IMR-90 (cell line): ENCODE measurements around the gene RND1. TPM values are rescaled to one million over a fixed set of nuclear protein-coding genes. Genes with fewer than 3 reads are reported as not detected.

ENCODE experiments used
- ATAC-seq: fragments of 200-7000 bp; cut with Tn5 transposase; 2 replicates; pipeline ENCODE4 v1.9.1; 2020; ENCODE audit warnings: low read depth, mild to moderate bottlenecking, moderate library complexity
- BruUV-seq: library from RNA; stranded (reverse); fragments of 400-500 nt; replicated peaks from 2 replicates; lab custom pipeline; 2021; lab: Mats Ljungman, UMichigan
- CTCF ChIA-PET: fragments of 300-600 bp; formaldehyde crosslinking; extraction: SDS; loops from one replicate; lab custom pipeline; 2021; ENCODE audit warnings: antibody characterized with exemption; lab: Yijun Ruan, JAX
- POLR2A ChIA-PET: fragments of 300-600 bp; sonication (Branson Sonifier 250); formaldehyde crosslinking; loops from one replicate; lab custom pipeline; 2022; ENCODE audit warnings: antibody characterized with exemption; ENCODE audit not compliant: unreplicated experiment; lab: Charles Lee
- DNase-seq: peaks from one replicate; pipeline ENCODE4 v3.0.0; 2013
- H2AFZ ChIP-seq: replicated peaks from 2 replicates; pipeline ENCODE3; 2013; ENCODE audit warnings: low read length, mild to moderate bottlenecking; ENCODE audit not compliant: poor library complexity
- H2AK5ac ChIP-seq: 2 replicates; pipeline ENCODE4 v1.6.1; 2013; ENCODE audit warnings: low read depth, low read length, inconsistent platforms
- H2AK9ac ChIP-seq: replicated peaks from 2 replicates; pipeline ENCODE3; 2013; ENCODE audit warnings: mild to moderate bottlenecking, low read depth, low read length, moderate library complexity; ENCODE audit not compliant: poor library complexity
- H2BK120ac ChIP-seq: 2 replicates; pipeline ENCODE4 v1.6.1; 2013; ENCODE audit warnings: low read depth, low read length, inconsistent platforms
- H2BK15ac ChIP-seq: 3 replicates; pipeline ENCODE4 v1.6.1; 2013; ENCODE audit warnings: low read depth, low read length, inconsistent platforms
- H2BK20ac ChIP-seq: 2 replicates; pipeline ENCODE4 v1.6.1; 2013; ENCODE audit warnings: low read depth, mild to moderate bottlenecking, inconsistent platforms, low read length, moderate library complexity
- H2BK5ac ChIP-seq: 2 replicates; pipeline ENCODE4 v1.6.1; 2013; ENCODE audit warnings: mild to moderate bottlenecking, low read depth, low read length, inconsistent platforms; ENCODE audit not compliant: poor library complexity, severe bottlenecking
- H3K14ac ChIP-seq: replicated peaks from 2 replicates; pipeline ENCODE4 v1.6.1; 2013; ENCODE audit warnings: low read depth, low read length, inconsistent platforms
- H3K18ac ChIP-seq: 2 replicates; pipeline ENCODE4 v1.6.1; 2013; ENCODE audit warnings: low read depth, low read length, control low read depth
- H3K23ac ChIP-seq: 2 replicates; pipeline ENCODE4 v1.6.1; 2013; ENCODE audit warnings: low read depth, low read length, inconsistent platforms
- H3K27ac ChIP-seq: 2 replicates; pipeline ENCODE4 v1.5.1; 2013; ENCODE audit warnings: mild to moderate bottlenecking, control low read depth, low read length; ENCODE audit not compliant: insufficient read depth
- H3K27me3 ChIP-seq: 2 replicates; pipeline ENCODE4 v1.6.1; 2013; ENCODE audit warnings: low read length; ENCODE audit not compliant: control insufficient read depth, insufficient read depth
- H3K36me3 ChIP-seq: 2 replicates; pipeline ENCODE4 v1.6.1; 2013; ENCODE audit warnings: low read length, mixed read lengths; ENCODE audit not compliant: control insufficient read depth, insufficient read depth
- H3K4ac ChIP-seq: 2 replicates; pipeline ENCODE4 v1.6.1; 2013; ENCODE audit warnings: low read depth, low read length, inconsistent platforms
- H3K4me1 ChIP-seq: 2 replicates; pipeline ENCODE4 v1.6.1; 2013; ENCODE audit warnings: low read length, mixed read lengths; ENCODE audit not compliant: control insufficient read depth, insufficient read depth
- H3K4me2 ChIP-seq: 2 replicates; pipeline ENCODE4 v1.6.1; 2013; ENCODE audit warnings: low read depth, mild to moderate bottlenecking, control low read depth, low read length, moderate library complexity
- H3K4me3 ChIP-seq: 2 replicates; pipeline ENCODE4 v1.5.1; 2013; ENCODE audit warnings: low read depth, mild to moderate bottlenecking, control low read depth, low read length, moderate library complexity; ENCODE audit not compliant: insufficient read depth
- H3K56ac ChIP-seq: 2 replicates; pipeline ENCODE4 v1.6.1; 2013; ENCODE audit warnings: low read length, inconsistent platforms; ENCODE audit not compliant: insufficient read depth; ENCODE audit errors: extremely low read depth
- H3K79me1 ChIP-seq, 2 experiments: 2 replicates each; pipeline ENCODE4 v1.6.1; 2013; ENCODE audit warnings: low read length in 2 of 2, inconsistent platforms in 1 of 2, low read depth in 1 of 2
- H3K9ac ChIP-seq: 2 replicates; pipeline ENCODE4 v1.6.1; 2013; ENCODE audit warnings: low read depth, low read length, control low read depth
- H3K9me1 ChIP-seq: 2 replicates; pipeline ENCODE4 v1.6.1; 2013; ENCODE audit warnings: low read length, inconsistent platforms; ENCODE audit not compliant: insufficient read depth
- H3K9me3 ChIP-seq: 2 replicates; pipeline ENCODE4 v1.6.1; 2013; ENCODE audit warnings: low read length; ENCODE audit not compliant: control insufficient read depth, insufficient read depth
- H4K20me1 ChIP-seq: 2 replicates; pipeline ENCODE4 v1.6.1; 2013; ENCODE audit warnings: low read length, inconsistent platforms; ENCODE audit not compliant: insufficient read depth
- H4K5ac ChIP-seq: 2 replicates; pipeline ENCODE4 v1.6.1; 2013; ENCODE audit warnings: mild to moderate bottlenecking, low read depth, low read length, control low read depth
- H4K8ac ChIP-seq, 2 experiments: 2 replicates each; pipeline ENCODE4 v1.6.1; 2013; ENCODE audit warnings: low read depth in 2 of 2, low read length in 2 of 2, control low read depth in 1 of 2, inconsistent platforms in 1 of 2
- H4K91ac ChIP-seq: 2 replicates; pipeline ENCODE4 v1.6.1; 2013; ENCODE audit warnings: low read depth, low read length, inconsistent platforms; ENCODE audit not compliant: insufficient read depth
- CEBPB ChIP-seq: IDR thresholded peaks from 2 replicates; pipeline ENCODE4 v1.6.1; 2012; ENCODE audit warnings: low read depth, low read length, improper control_type of control experiment
- CHD1 ChIP-seq: IDR thresholded peaks from 2 replicates; pipeline ENCODE4 v1.6.1; 2012; ENCODE audit warnings: low read depth, low read length, improper control_type of control experiment
- FOS ChIP-seq: fragments of 150-350 bp; IDR thresholded peaks from 2 replicates; pipeline ENCODE4 v1.6.1; 2016; ENCODE audit warnings: low read depth, low read length
- MAFK ChIP-seq: IDR thresholded peaks from 2 replicates; pipeline ENCODE4 v1.6.1; 2012; ENCODE audit warnings: low read depth, low read length, improper control_type of control experiment
- MAZ ChIP-seq: IDR thresholded peaks from 2 replicates; pipeline ENCODE4 v1.6.1; 2012; ENCODE audit warnings: low read depth, mild to moderate bottlenecking, low read length, improper control_type of control experiment, moderate library complexity, borderline replicate concordance
- NFE2L2 ChIP-seq: fragments of 150-350 bp; IDR thresholded peaks from 2 replicates; pipeline ENCODE4 v1.6.1; 2016; ENCODE audit warnings: low read depth, mild to moderate bottlenecking, low read length
- POLR2A ChIP-seq: IDR thresholded peaks from 2 replicates; pipeline ENCODE4 v1.6.1; 2012; ENCODE audit warnings: mild to moderate bottlenecking, low read depth, low read length
- RAD21 ChIP-seq: IDR thresholded peaks from 2 replicates; pipeline ENCODE4 v1.6.1; 2012; ENCODE audit warnings: low read length, improper control_type of control experiment
- RCOR1 ChIP-seq: IDR thresholded peaks from 2 replicates; pipeline ENCODE4 v1.6.1; 2012; ENCODE audit warnings: mild to moderate bottlenecking, low read length, improper control_type of control experiment; ENCODE audit not compliant: insufficient replicate concordance
- RFX5 ChIP-seq: IDR thresholded peaks from 2 replicates; pipeline ENCODE4 v1.8.0; 2012; ENCODE audit warnings: low read depth, mild to moderate bottlenecking, low read length, moderate library complexity
- SMC3 ChIP-seq: fragments of 150-350 bp; IDR thresholded peaks from 2 replicates; pipeline ENCODE4 v1.6.1; 2016; ENCODE audit warnings: low read depth, mild to moderate bottlenecking, antibody characterized with exemption, low read length, moderate library complexity
- WGBS, 2 experiments: methylation state at CpG; one replicate each; pipeline versions ENCODE4 v1.1.5 to v1.1.7; 2013; ENCODE audit warnings: missing lambda C conversion rate in 2 of 2; ENCODE audit not compliant: insufficient read length in 1 of 2; ENCODE audit errors: extremely low coverage in 2 of 2; 5-methylcytosine and 5-hydroxymethylcytosine counted together
- dilution Hi-C: fragments of 300-500 bp; cut with HindIII; formaldehyde crosslinking; loops from one replicate; pipeline ENCODE4 v1.14.3; 2018; ENCODE audit warnings: low sequenced_read_pairs; ENCODE audit not compliant: unreplicated experiment
- in situ Hi-C: fragments of 300-500 bp; cut with MboI; formaldehyde crosslinking; loops from 3 replicates; pipeline ENCODE4 v1.14.3; 2019; ENCODE audit warnings: low sequenced_read_pairs, inconsistent platforms, mixed read lengths
- intact Hi-C: fragments of 100-400 bp; cut with micrococcal nuclease; formaldehyde crosslinking; loops from 2 replicates; pipeline ENCODE4 v1.10.0; 2022
- polyA plus RNA-seq, 3 experiments: library from polyadenylated mRNA; depleted of rRNA; stranded (reverse); fragments of >200 nt; gene quantifications; 2 replicates each; pipeline ENCODE4 v1.2.3, GENCODE V29; 2012; ENCODE audit warnings: low replicate concordance in 1 of 3
- total RNA-seq: library from RNA; depleted of rRNA; stranded (reverse); fragments of >200 nt; gene quantifications from 2 replicates; pipeline ENCODE4 v1.2.3, GENCODE V29; 2012
- TF ChIP-seq, protein P1 (sequence below): fragments of 150-350 bp; IDR thresholded peaks from 2 replicates; pipeline ENCODE4 v1.6.1; 2017; ENCODE audit warnings: mild to moderate bottlenecking, antibody characterized with exemption, low read length, low read depth
- TF ChIP-seq, protein P2 (sequence below): conservative IDR thresholded peaks from 2 replicates; pipeline ENCODE4 v1.5.1; 2012; ENCODE audit warnings: mild to moderate bottlenecking, low read depth, low read length, improper control_type of control experiment
- TF ChIP-seq, protein P3 (sequence below): fragments of 150-350 bp; IDR thresholded peaks from 2 replicates; pipeline ENCODE4 v1.6.1; 2016; ENCODE audit warnings: low read depth, mild to moderate bottlenecking, low read length, moderate library complexity, borderline replicate concordance

The RND1 gene
- total and polyA plus RNA-seq, 2 of the 4 experiments (the other 2 are of a cell fraction): under 0.01 to 0.21 TPM

DNA sequence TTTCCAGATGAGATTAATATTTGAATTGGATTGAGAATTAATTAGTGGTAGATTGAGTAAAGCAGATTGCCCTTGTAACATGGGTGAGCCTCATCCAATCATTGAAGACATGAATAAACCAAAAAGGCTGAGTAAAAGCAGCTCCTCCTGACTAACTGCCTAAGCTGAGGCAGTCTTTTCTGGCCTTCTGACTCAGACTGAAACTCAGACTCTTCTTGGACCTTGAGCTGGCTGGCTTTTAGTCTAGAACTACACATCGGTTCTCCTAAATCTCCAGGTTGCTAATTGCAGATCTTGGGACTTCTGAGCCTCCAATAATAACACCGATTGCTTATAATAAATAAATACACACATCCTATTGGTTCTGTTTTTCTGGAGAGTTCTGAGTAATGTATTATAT, 35.6 kb upstream of the RND1 start:
- ChIA-PET CTCF (interaction anchor here (0.7 to 2.0 kb wide), 4 partner anchors 10 to 84 kb away, joined by 3 to 8 read pairs (median 3); no protein-coding TSS in a partner anchor), POLR2A (no interaction called here)
- peak; percentile 44; the same call in 1 of the 2 replicates for ATAC-seq
- Histone ChIP-seq H3K9me3 (no peaks in the 10 kb centered on the region), H2BK120ac (no peak overlapping the region), H3K18ac (no peak overlapping the region), H3K4me2 (no peak overlapping the region), H3K56ac (no peak overlapping the region), H3K9ac (no peak overlapping the region), H2AFZ (no peak overlapping the region), H3K27ac (no peak overlapping the region), H3K23ac (no peak overlapping the region), H2AK9ac (no peak overlapping the region), H2BK15ac (no peak overlapping the region), H4K91ac (no peak overlapping the region), H3K27me3 (peaks cover 2% of the 10 kb centered on the region), H3K4ac (no peak overlapping the region), H3K4me3 (no peak overlapping the region), H3K9me1 (no peaks in the 10 kb centered on the region), H4K20me1 (no peaks in the 10 kb centered on the region), H2AK5ac (no peak overlapping the region), H2BK5ac (no peak overlapping the region), H3K79me1 (no peaks in the 10 kb centered on the region), H3K4me1 (no peaks in the 10 kb centered on the region; the same call in 1 of the 2 replicates), H4K8ac (no peak overlapping the region), H2BK20ac (no peak overlapping the region), H3K36me3 (no peaks in the 10 kb centered on the region), H4K5ac (no peak overlapping the region), H3K14ac (no peak overlapping the region)
- intact Hi-C loops (no loop called here), dilution Hi-C loops (no loop called here), in situ Hi-C loops (no loop called here)
- no CpG with 5 or more reads among the region's 2 CpGs for WGBS, 2 experiments
- TF ChIP-seq, protein P1, sequence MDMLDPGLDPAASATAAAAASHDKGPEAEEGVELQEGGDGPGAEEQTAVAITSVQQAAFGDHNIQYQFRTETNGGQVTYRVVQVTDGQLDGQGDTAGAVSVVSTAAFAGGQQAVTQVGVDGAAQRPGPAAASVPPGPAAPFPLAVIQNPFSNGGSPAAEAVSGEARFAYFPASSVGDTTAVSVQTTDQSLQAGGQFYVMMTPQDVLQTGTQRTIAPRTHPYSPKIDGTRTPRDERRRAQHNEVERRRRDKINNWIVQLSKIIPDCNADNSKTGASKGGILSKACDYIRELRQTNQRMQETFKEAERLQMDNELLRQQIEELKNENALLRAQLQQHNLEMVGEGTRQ: no peak
- TF ChIP-seq POLR2A (no peak), FOS (no peak), CEBPB (no peak), RFX5 (no peak), CHD1 (no peak), MAZ (no peak), RAD21 (no peak), MAFK (no peak), SMC3 (no peak), RCOR1 (no peak), NFE2L2 (no peak)
- TF ChIP-seq, protein P2, sequence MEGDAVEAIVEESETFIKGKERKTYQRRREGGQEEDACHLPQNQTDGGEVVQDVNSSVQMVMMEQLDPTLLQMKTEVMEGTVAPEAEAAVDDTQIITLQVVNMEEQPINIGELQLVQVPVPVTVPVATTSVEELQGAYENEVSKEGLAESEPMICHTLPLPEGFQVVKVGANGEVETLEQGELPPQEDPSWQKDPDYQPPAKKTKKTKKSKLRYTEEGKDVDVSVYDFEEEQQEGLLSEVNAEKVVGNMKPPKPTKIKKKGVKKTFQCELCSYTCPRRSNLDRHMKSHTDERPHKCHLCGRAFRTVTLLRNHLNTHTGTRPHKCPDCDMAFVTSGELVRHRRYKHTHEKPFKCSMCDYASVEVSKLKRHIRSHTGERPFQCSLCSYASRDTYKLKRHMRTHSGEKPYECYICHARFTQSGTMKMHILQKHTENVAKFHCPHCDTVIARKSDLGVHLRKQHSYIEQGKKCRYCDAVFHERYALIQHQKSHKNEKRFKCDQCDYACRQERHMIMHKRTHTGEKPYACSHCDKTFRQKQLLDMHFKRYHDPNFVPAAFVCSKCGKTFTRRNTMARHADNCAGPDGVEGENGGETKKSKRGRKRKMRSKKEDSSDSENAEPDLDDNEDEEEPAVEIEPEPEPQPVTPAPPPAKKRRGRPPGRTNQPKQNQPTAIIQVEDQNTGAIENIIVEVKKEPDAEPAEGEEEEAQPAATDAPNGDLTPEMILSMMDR: no peak
- TF ChIP-seq, protein P3, sequence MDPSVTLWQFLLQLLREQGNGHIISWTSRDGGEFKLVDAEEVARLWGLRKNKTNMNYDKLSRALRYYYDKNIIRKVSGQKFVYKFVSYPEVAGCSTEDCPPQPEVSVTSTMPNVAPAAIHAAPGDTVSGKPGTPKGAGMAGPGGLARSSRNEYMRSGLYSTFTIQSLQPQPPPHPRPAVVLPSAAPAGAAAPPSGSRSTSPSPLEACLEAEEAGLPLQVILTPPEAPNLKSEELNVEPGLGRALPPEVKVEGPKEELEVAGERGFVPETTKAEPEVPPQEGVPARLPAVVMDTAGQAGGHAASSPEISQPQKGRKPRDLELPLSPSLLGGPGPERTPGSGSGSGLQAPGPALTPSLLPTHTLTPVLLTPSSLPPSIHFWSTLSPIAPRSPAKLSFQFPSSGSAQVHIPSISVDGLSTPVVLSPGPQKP: no peak
- no TSS peak for BruUV-seq
- DNase-seq: peak; percentile 52
